Muscle layer of colon (tissue), 2 donors: ENCODE data around the gene PLB1.

Experiments used
- H3K27ac ChIP-seq: one replicate; pipeline ENCODE4 v1.7.0; 2013; ENCODE audit warnings: low read depth, mild to moderate bottlenecking, low read length, moderate library complexity
- H3K27me3 ChIP-seq, 2 donors: one replicate each; pipeline ENCODE4 v1.7.0; 2013; ENCODE audit warnings: low read length in 2 of 2, mild to moderate bottlenecking in 2 of 2; ENCODE audit not compliant: insufficient read depth in 2 of 2, control insufficient read depth in 1 of 2
- H3K36me3 ChIP-seq: one replicate; pipeline ENCODE4 v1.7.0; 2013; ENCODE audit warnings: mild to moderate bottlenecking, low read length; ENCODE audit not compliant: insufficient read depth
- H3K4me1 ChIP-seq: one replicate; pipeline ENCODE4 v1.7.0; 2013; ENCODE audit warnings: mild to moderate bottlenecking, low read length; ENCODE audit not compliant: insufficient read depth
- H3K4me3 ChIP-seq, 2 donors: one replicate each; pipeline ENCODE4 v1.7.0; 2013; ENCODE audit warnings: low read length in 2 of 2, low read depth in 1 of 2, mild to moderate bottlenecking in 1 of 2, moderate library complexity in 1 of 2
- H3K9ac ChIP-seq: one replicate; pipeline ENCODE4 v1.7.0; 2013; ENCODE audit warnings: low read length
- H3K9me3 ChIP-seq: one replicate; pipeline ENCODE4 v1.7.0; 2013; ENCODE audit warnings: mild to moderate bottlenecking, low read length
- donor health status: abdominal sarcoma.
- donor health status: Adenocarcinoma of cecum.

The PLB1 gene

GRCh38 chr2:28610583-28611201 lies 114.8 kb downstream of the PLB1 start:
- H3K4me1 ChIP-seq = peaks cover 26% of the 10 kb centered on the region
- no peaks in the 10 kb centered on the region for H3K9me3 ChIP-seq
- no peak overlapping the region for H3K27ac ChIP-seq
- H3K4me3 ChIP-seq = no peak overlapping the region
- no peaks in the 10 kb centered on the region for H3K36me3 ChIP-seq
- no peaks in the 10 kb centered on the region for H3K27me3 ChIP-seq
- H3K9ac ChIP-seq = no peak overlapping the region

GRCh38 chr2:28612131-28612812 lies 116.4 kb downstream of the PLB1 start:
- H3K9ac ChIP-seq = no peak overlapping the region
- no peaks in the 10 kb centered on the region for H3K9me3 ChIP-seq
- H3K36me3 ChIP-seq = no peaks in the 10 kb centered on the region
- no peaks in the 10 kb centered on the region for H3K27me3 ChIP-seq
- H3K4me1 ChIP-seq = peaks cover 14% of the 10 kb centered on the region
- no peak overlapping the region for H3K27ac ChIP-seq
- no peak overlapping the region for H3K4me3 ChIP-seq

- Histone ChIP-seq H3K4me3 (no peak overlapping the region), H3K9me3 (no peaks in the 10 kb centered on the region), H3K27me3 (no peaks in the 10 kb centered on the region), H3K4me1 (peaks cover 5% of the 10 kb centered on the region), H3K9ac (no peak overlapping the region), H3K36me3 (no peaks in the 10 kb centered on the region), H3K27ac (no peak overlapping the region)
Observed at GRCh38 chr2:28613186-28613585, 117.3 kb downstream of the PLB1 start.

- H3K27ac ChIP-seq = no peak overlapping the region
- H3K4me1 ChIP-seq = no peaks in the 10 kb centered on the region
Observed at GRCh38 chr2:28613633-28614501, 118.0 kb downstream of the PLB1 start.

GRCh38 chr2:28615706-28616105 lies 119.8 kb downstream of the PLB1 start:
- Histone ChIP-seq H3K27me3 (no peaks in the 10 kb centered on the region), H3K4me1 (peaks cover 4% of the 10 kb centered on the region), H3K4me3 (no peak overlapping the region), H3K27ac (no peak overlapping the region), H3K36me3 (no peaks in the 10 kb centered on the region), H3K9ac (no peak overlapping the region), H3K9me3 (no peaks in the 10 kb centered on the region)

More at GRCh38 chr2:28613633-28614501, 118.0 kb downstream of the PLB1 start:
- no peaks in the 10 kb centered on the region for H3K27me3 ChIP-seq
- H3K4me3 ChIP-seq = no peak overlapping the region
- no peaks in the 10 kb centered on the region for H3K36me3 ChIP-seq
- H3K9ac ChIP-seq = no peak overlapping the region
- no peaks in the 10 kb centered on the region for H3K9me3 ChIP-seq

GRCh38 chr2:28616396-28616999 lies 120.6 kb downstream of the PLB1 start:
- Histone ChIP-seq H3K27ac (no peak overlapping the region), H3K4me1 (peaks cover 12% of the 10 kb centered on the region), H3K9me3 (no peaks in the 10 kb centered on the region), H3K9ac (no peak overlapping the region), H3K36me3 (no peaks in the 10 kb centered on the region), H3K4me3 (no peak overlapping the region), H3K27me3 (no peaks in the 10 kb centered on the region)

- peaks cover 21% of the 10 kb centered on the region for H3K4me1 ChIP-seq
- H3K9me3 ChIP-seq = no peaks in the 10 kb centered on the region
- H3K36me3 ChIP-seq = no peaks in the 10 kb centered on the region
- H3K9ac ChIP-seq = no peak overlapping the region
- H3K27me3 ChIP-seq = no peaks in the 10 kb centered on the region
- H3K4me3 ChIP-seq = no peak overlapping the region
- H3K27ac ChIP-seq = no peak overlapping the region
Observed at GRCh38 chr2:28617502-28618184, 121.8 kb downstream of the PLB1 start.

- Histone ChIP-seq H3K4me1 (peaks cover 21% of the 10 kb centered on the region), H3K4me3 (no peak overlapping the region), H3K9ac (no peak overlapping the region), H3K36me3 (no peaks in the 10 kb centered on the region), H3K27me3 (no peaks in the 10 kb centered on the region), H3K9me3 (no peaks in the 10 kb centered on the region), H3K27ac (no peak overlapping the region)
Observed at GRCh38 chr2:28618221-28619141, 122.6 kb downstream of the PLB1 start.

- Histone ChIP-seq H3K4me3 (no peak overlapping the region), H3K4me1 (peaks cover 24% of the 10 kb centered on the region), H3K9ac (no peak overlapping the region), H3K27me3 (no peaks in the 10 kb centered on the region), H3K9me3 (no peaks in the 10 kb centered on the region), H3K36me3 (no peaks in the 10 kb centered on the region), H3K27ac (no peak overlapping the region)
Observed at GRCh38 chr2:28619213-28620196, 123.6 kb downstream of the PLB1 start.
